ENCODE results near the gene LRRC8C. TPM values are rescaled to one million over a fixed set of nuclear protein-coding genes. Genes with fewer than 3 reads are reported as not detected.

The LRRC8C gene
- total and polyA plus RNA-seq, 2 of the 8 experiments (the other 6 are each of a cell fraction or from before 2014, with no cell fraction given), result 1.1 to 2.1 TPM

GRCh38 chr1:89762386-89762778 lies 129.5 kb downstream of the LRRC8C start (continued):
- TF ChIP-seq KDM5A (IDR thresholded peaks at IDR 0.05; ENCODE audit: low read length), result no peak

Measured in H1 (cell line).